ENCODE data around the gene MTUS2.

DNA sequence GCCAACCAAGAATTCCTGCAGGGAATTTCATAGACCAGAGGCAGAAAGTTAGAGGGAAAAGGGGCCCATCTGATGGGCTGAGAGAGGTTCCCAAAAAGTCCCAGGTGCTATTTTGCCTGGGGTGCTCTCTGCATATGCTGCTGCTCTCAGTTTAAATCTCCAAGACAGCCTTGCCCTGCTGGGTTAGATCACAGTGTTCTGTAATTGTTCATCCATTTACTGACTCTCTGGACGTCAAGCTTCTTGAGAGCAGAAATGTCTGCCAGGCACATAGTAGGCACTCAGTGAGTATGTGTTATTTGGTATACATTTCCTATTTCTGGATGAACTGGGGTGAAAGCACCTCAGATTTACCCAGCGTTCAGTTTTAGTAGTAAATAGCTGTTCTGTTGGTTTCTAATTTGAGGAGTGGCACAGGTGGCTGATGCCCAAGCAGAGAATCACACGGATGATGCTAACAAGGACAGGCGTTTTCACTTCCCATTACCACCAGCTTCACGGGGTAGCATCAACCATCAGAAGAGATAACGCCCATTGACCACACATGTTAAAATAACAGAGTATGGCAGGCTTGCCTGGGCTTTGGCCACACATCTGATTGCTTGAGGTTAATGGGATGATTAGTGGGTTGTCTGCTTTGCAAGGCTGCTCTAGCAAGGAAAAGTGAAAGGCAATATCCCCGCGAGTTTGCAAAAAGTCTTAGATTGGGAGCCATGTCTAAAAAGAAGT lies 614.2 kb downstream of the MTUS2 start:
- TF ChIP-seq EZH2phosphoT487 (IDR thresholded peaks at IDR 0.05; ENCODE audit: unreplicated experiment), result no peak
- TF ChIP-seq, protein P1, sequence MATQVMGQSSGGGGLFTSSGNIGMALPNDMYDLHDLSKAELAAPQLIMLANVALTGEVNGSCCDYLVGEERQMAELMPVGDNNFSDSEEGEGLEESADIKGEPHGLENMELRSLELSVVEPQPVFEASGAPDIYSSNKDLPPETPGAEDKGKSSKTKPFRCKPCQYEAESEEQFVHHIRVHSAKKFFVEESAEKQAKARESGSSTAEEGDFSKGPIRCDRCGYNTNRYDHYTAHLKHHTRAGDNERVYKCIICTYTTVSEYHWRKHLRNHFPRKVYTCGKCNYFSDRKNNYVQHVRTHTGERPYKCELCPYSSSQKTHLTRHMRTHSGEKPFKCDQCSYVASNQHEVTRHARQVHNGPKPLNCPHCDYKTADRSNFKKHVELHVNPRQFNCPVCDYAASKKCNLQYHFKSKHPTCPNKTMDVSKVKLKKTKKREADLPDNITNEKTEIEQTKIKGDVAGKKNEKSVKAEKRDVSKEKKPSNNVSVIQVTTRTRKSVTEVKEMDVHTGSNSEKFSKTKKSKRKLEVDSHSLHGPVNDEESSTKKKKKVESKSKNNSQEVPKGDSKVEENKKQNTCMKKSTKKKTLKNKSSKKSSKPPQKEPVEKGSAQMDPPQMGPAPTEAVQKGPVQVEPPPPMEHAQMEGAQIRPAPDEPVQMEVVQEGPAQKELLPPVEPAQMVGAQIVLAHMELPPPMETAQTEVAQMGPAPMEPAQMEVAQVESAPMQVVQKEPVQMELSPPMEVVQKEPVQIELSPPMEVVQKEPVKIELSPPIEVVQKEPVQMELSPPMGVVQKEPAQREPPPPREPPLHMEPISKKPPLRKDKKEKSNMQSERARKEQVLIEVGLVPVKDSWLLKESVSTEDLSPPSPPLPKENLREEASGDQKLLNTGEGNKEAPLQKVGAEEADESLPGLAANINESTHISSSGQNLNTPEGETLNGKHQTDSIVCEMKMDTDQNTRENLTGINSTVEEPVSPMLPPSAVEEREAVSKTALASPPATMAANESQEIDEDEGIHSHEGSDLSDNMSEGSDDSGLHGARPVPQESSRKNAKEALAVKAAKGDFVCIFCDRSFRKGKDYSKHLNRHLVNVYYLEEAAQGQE (IDR thresholded peaks at IDR 0.05; ENCODE audit: unreplicated experiment), result no peak
- TF ChIP-seq, protein P2, sequence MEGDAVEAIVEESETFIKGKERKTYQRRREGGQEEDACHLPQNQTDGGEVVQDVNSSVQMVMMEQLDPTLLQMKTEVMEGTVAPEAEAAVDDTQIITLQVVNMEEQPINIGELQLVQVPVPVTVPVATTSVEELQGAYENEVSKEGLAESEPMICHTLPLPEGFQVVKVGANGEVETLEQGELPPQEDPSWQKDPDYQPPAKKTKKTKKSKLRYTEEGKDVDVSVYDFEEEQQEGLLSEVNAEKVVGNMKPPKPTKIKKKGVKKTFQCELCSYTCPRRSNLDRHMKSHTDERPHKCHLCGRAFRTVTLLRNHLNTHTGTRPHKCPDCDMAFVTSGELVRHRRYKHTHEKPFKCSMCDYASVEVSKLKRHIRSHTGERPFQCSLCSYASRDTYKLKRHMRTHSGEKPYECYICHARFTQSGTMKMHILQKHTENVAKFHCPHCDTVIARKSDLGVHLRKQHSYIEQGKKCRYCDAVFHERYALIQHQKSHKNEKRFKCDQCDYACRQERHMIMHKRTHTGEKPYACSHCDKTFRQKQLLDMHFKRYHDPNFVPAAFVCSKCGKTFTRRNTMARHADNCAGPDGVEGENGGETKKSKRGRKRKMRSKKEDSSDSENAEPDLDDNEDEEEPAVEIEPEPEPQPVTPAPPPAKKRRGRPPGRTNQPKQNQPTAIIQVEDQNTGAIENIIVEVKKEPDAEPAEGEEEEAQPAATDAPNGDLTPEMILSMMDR (conservative IDR thresholded peaks at IDR 0.05; ENCODE audit: low read depth in 2 of 2), result no peak
- TF ChIP-seq EZH2 (IDR thresholded peaks at IDR 0.05; ENCODE audit: low read depth, unreplicated experiment), result no peak
- TF ChIP-seq POLR2AphosphoS5 (IDR thresholded peaks at IDR 0.05; ENCODE audit: low read depth), result no peak
- TF ChIP-seq JUNB (IDR thresholded peaks at IDR 0.05; ENCODE audit: unreplicated experiment), result no peak
- no peak for TF ChIP-seq ZNF331 (CRISPR knock-in tag; IDR thresholded peaks at IDR 0.05; ENCODE audit: low read depth)
- no peak for TF ChIP-seq NANOG (IDR thresholded peaks at IDR 0.05; ENCODE audit: borderline replicate concordance)
- TF ChIP-seq, protein P3, sequence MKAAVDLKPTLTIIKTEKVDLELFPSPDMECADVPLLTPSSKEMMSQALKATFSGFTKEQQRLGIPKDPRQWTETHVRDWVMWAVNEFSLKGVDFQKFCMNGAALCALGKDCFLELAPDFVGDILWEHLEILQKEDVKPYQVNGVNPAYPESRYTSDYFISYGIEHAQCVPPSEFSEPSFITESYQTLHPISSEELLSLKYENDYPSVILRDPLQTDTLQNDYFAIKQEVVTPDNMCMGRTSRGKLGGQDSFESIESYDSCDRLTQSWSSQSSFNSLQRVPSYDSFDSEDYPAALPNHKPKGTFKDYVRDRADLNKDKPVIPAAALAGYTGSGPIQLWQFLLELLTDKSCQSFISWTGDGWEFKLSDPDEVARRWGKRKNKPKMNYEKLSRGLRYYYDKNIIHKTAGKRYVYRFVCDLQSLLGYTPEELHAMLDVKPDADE (IDR thresholded peaks at IDR 0.05), result no peak
